ENCODE measurements around the gene ACOT11.

The ACOT11 gene

GRCh38 chr1:54577612-54578011, 29.6 kb downstream of the ACOT11 start:
- Histone ChIP-seq H3K27me3 (replicated peaks) (no peaks in the 10 kb centered on the region), H3K27ac (no peak overlapping the region), H3K36me3 (replicated peaks) (no peaks in the 10 kb centered on the region), H3K4me3 (ENCODE audit: low read depth, low read length) (no peak overlapping the region)
- in situ Hi-C loops (cut with HindIII; ENCODE audit: low pct_ligation_motif_present, low sequenced_read_pairs) = no loop called here
- TF ChIP-seq CTCF (IDR thresholded peaks at IDR 0.05; ENCODE audit: low read depth, low read length, missing control alignments) = no peak
- peak; percentile 26 for DNase-seq

GRCh38 chr1:54579337-54579781, 31.3 kb downstream of the ACOT11 start:
- DNase-seq = no peak
- no peak for TF ChIP-seq CTCF (IDR thresholded peaks at IDR 0.05; ENCODE audit: low read depth, low read length, missing control alignments)
- no peaks in the 10 kb centered on the region for H3K36me3 ChIP-seq (replicated peaks)
- H3K27ac ChIP-seq = no peak overlapping the region
- H3K27me3 ChIP-seq (replicated peaks) = no peaks in the 10 kb centered on the region
- H3K4me3 ChIP-seq (ENCODE audit: low read depth, low read length) = no peak overlapping the region
- in situ Hi-C loops (cut with HindIII; ENCODE audit: low pct_ligation_motif_present, low sequenced_read_pairs) = no loop called here

GRCh38 chr1:54580856-54581550, 33.0 kb downstream of the ACOT11 start:
- no peak overlapping the region for H3K4me3 ChIP-seq (ENCODE audit: low read depth, low read length)
- TF ChIP-seq CTCF (IDR thresholded peaks at IDR 0.05; ENCODE audit: low read depth, low read length, missing control alignments) = no peak
- no peaks in the 10 kb centered on the region for H3K36me3 ChIP-seq (replicated peaks)
- no peak overlapping the region for H3K27ac ChIP-seq
- no peak for DNase-seq
- in situ Hi-C loops (cut with HindIII; ENCODE audit: low pct_ligation_motif_present, low sequenced_read_pairs) = no loop called here
- H3K27me3 ChIP-seq (replicated peaks) = no peaks in the 10 kb centered on the region

- H3K27me3 ChIP-seq (replicated peaks) = no peaks in the 10 kb centered on the region
- H3K36me3 ChIP-seq (replicated peaks) = no peaks in the 10 kb centered on the region
- no peak overlapping the region for H3K4me3 ChIP-seq (ENCODE audit: low read depth, low read length)
- in situ Hi-C loops (cut with HindIII; ENCODE audit: low pct_ligation_motif_present, low sequenced_read_pairs) = no loop called here
- H3K27ac ChIP-seq = no peak overlapping the region
- DNase-seq = peak; percentile 11
- no peak for TF ChIP-seq CTCF (IDR thresholded peaks at IDR 0.05; ENCODE audit: low read depth, low read length, missing control alignments)
Measured at GRCh38 chr1:54581621-54582035, 33.6 kb downstream of the ACOT11 start.

- H3K27me3 ChIP-seq (replicated peaks) = no peaks in the 10 kb centered on the region
- in situ Hi-C loops (cut with HindIII; ENCODE audit: low pct_ligation_motif_present, low sequenced_read_pairs) = no loop called here
- no peaks in the 10 kb centered on the region for H3K36me3 ChIP-seq (replicated peaks)
- H3K4me3 ChIP-seq (ENCODE audit: low read depth, low read length) = no peak overlapping the region
- H3K27ac ChIP-seq = no peak overlapping the region
- no peak for DNase-seq
- no peak for TF ChIP-seq CTCF (IDR thresholded peaks at IDR 0.05; ENCODE audit: low read depth, low read length, missing control alignments)
Measured at GRCh38 chr1:54582566-54583306, 34.7 kb downstream of the ACOT11 start.
